ENCODE results near the gene HCN3. TPM values are rescaled to one million over a fixed set of nuclear protein-coding genes. Genes with fewer than 3 reads are reported as not detected.

Gene HCN3
- total RNA-seq, 3 donors from 2014 or later, result 10.3 to 15.6 (median 10.8) TPM

DNA sequence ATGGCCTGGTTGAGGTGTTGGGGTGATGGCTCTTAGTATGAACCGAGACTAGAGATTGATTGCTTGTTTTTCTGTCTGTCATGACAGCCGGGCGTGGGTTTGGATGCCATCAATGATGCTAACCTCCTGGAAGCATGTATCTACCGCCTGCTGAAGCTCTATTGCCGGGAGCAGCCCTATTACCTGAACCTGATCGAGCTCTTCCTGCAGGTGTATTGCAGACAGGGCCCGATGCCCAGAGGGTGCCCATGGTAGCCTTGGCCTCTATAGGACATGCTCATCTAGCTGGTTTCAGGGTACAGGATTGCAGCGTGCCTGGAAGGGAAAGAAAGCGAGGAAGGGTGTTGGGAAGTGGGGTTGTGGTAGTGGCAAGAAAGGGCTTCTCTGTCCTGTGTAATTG lies 40.8 kb downstream of the HCN3 start:
- TF ChIP-seq CTCF (IDR thresholded peaks at IDR 0.05), result no peak
- ATAC-seq, result no peak
- H3K36me3 ChIP-seq (ENCODE audit: low read depth), result no peaks in the 10 kb centered on the region
- intact Hi-C loops (cut with DNase I, micrococcal nuclease), result no loop called here
- peaks cover 32% of the 10 kb centered on the region for H3K4me1 ChIP-seq (ENCODE audit: low read depth)
- no peaks in the 10 kb centered on the region for H3K9me3 ChIP-seq
- DNase-seq, result no peak
- H3K4me3 ChIP-seq, result no peak overlapping the region

- intact Hi-C loops (cut with DNase I, micrococcal nuclease), result no loop called here
- Histone ChIP-seq H3K4me3 (no peak overlapping the region), H3K36me3 (ENCODE audit: low read depth) (no peaks in the 10 kb centered on the region), H3K9me3 (no peaks in the 10 kb centered on the region), H3K4me1 (ENCODE audit: low read depth) (peaks cover 32% of the 10 kb centered on the region)
- TF ChIP-seq CTCF (IDR thresholded peaks at IDR 0.05), result no peak
- no peak for DNase-seq
- ATAC-seq, result no peak
Measured at GRCh38 chr1:155319536-155319935, 42.3 kb downstream of the HCN3 start.

DNA sequence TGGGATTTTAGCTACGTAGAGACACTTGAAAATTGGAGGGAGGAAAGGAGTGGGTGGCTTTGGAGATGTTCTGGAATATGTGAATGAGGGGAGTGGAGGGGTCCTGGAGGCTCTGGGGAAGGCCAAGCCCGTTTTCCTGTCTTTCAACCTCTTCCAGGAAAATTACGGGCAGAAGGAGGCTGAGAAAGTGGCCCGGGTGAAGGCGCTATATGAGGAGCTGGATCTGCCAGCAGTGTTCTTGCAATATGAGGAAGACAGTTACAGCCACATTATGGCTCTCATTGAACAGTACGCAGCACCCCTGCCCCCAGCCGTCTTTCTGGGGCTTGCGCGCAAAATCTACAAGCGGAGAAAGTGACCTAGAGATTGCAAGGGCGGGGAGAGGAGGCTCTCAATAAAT lies 43.0 kb downstream of the HCN3 start:
- TF ChIP-seq CTCF (IDR thresholded peaks at IDR 0.05), result no peak
- no peak overlapping the region for H3K4me3 ChIP-seq
- H3K36me3 ChIP-seq (ENCODE audit: low read depth), result no peaks in the 10 kb centered on the region
- no peak for ATAC-seq
- H3K9me3 ChIP-seq, result no peaks in the 10 kb centered on the region
- H3K4me1 ChIP-seq (ENCODE audit: low read depth), result peaks cover 34% of the 10 kb centered on the region
- intact Hi-C loops (cut with DNase I, micrococcal nuclease), result loop anchor here (10.0 kb wide), 2 partner anchors 45 to 65 kb away; partner anchors contain the start of genes CLK2 (in 1 of the 2), ENTREP3 (in 1 of the 2) and HCN3 (in 1 of the 2)
- DNase-seq, result no peak

DNA sequence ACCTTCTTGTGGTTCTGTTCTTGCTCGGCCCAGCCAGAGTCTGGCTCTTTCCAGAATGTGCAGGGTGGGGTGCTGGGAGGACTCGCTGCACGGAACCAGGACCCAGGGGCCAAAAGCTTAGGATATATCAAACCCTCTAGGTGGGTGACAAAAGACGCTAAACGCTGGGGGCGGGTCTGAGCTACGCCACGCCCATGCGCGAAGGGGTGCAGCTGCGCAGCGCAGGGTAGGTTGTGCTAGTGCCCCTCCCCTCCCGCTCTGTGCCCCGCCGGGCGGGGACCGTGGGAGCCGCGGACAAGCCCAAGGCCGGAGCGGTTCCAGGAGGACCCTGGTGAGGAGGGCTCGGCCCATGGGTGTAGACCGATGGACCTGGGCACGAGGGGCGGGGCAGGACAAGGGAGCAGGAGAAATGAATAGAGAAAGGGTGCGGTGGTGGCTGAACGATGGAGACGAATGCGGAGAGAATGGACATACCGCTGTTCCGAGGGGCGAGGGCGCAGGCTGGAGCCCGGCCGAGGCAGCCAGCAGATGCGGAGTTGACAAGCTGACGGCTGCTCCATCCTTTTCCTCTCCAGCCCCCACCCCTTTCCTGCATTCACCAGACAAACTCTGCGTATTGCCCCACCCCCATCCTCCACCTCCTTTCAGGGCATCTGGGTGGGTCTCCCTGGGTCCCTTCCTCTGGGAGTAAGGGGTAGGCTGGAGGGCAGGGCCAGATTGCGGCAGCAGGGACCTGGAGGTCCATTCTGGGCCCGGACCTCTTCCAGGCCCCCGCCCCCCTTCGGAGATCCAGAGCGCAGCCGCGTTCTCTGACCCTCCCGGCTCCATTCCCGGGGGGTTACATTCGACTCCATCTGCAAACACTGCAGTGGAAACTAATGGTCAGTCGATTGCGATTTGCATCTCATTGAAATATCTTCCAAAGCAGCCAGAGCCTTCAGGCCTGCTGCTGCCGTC lies 43.7 kb downstream of the HCN3 start, which contains the start of gene RUSC1:
RUSC1 (plus strand) TSS at position 234 of the 957 bp plus-strand sequence. CDS start 880 bp downstream, outside the sequence.
- intact Hi-C loops (cut with DNase I, micrococcal nuclease), result loop anchor here (10.0 kb wide), 2 partner anchors 46 to 66 kb away; partner anchors contain the start of genes CLK2 (in 1 of the 2), ENTREP3 (in 1 of the 2) and HCN3 (in 1 of the 2)
- ATAC-seq, result peak; percentile 24
- peaks cover 41% of the 10 kb centered on the region for H3K4me1 ChIP-seq (ENCODE audit: low read depth)

More for the DNA sequence above, 43.7 kb downstream of the HCN3 start, which contains the start of gene RUSC1:
- TF ChIP-seq CTCF (IDR thresholded peaks at IDR 0.05), result no peak
- DNase-seq, result peak; percentile 90 to 92 (median 90)
- no peaks in the 10 kb centered on the region for H3K36me3 ChIP-seq (ENCODE audit: low read depth)
- H3K9me3 ChIP-seq, result no peaks in the 10 kb centered on the region
- no peak within 1 kb of the TSS for H3K4me3 ChIP-seq
